Natural killer cell (primary cell): ENCODE measurements around the gene AXDND1. TPM values are rescaled to one million over a fixed set of nuclear protein-coding genes. Genes with fewer than 3 reads are reported as not detected.

Experiments used
- ATAC-seq, 3 donors: fragments of 150-1000 bp in 2 of 3; fragments of 200-7000 bp in 1 of 3; cut with Tn5 transposase; 1 replicate in 1 of 3; 2 replicates in 2 of 3; pipeline ENCODE4 v1.10.0; 2021; ENCODE audit warnings: mild to moderate bottlenecking in 2 of 3, moderate library complexity in 2 of 3
- DNase-seq, 2 donors: peaks; one replicate each; pipeline versions ENCODE4 v3.0.0 to v3.0.0-alpha.2; 2013 to 2021; ENCODE audit warnings: mixed read lengths in 1 of 2
- H3K27ac ChIP-seq: one replicate; pipeline ENCODE4 v1.5.1; 2013; ENCODE audit warnings: mild to moderate bottlenecking, low read length
- H3K27me3 ChIP-seq: one replicate; pipeline ENCODE4 v1.6.1; 2013; ENCODE audit warnings: low read length; ENCODE audit not compliant: control insufficient read depth, insufficient read depth
- H3K36me3 ChIP-seq: one replicate; pipeline ENCODE4 v1.6.1; 2013; ENCODE audit warnings: low read length; ENCODE audit not compliant: control insufficient read depth, insufficient read depth
- H3K4me1 ChIP-seq: one replicate; pipeline ENCODE4 v1.6.1; 2013; ENCODE audit warnings: low read length; ENCODE audit not compliant: control insufficient read depth, insufficient read depth
- H3K4me3 ChIP-seq: one replicate; pipeline ENCODE4 v1.5.1; 2013; ENCODE audit warnings: low read length
- H3K9me3 ChIP-seq: one replicate; pipeline ENCODE4 v1.6.1; 2013; ENCODE audit warnings: low read length; ENCODE audit not compliant: control insufficient read depth, insufficient read depth
- H3K27ac Mint-ChIP-seq, 2 donors: one replicate each; pipeline ENCODE4 v1.8.0; 2022; ENCODE audit warnings: mild to moderate bottlenecking in 2 of 2, mixed read lengths in 2 of 2, moderate library complexity in 1 of 2
- H3K27me3 Mint-ChIP-seq, 2 donors: one replicate each; pipeline ENCODE4 v1.8.0; 2022; ENCODE audit warnings: low read depth in 2 of 2, mixed read lengths in 2 of 2
- H3K36me3 Mint-ChIP-seq: one replicate; pipeline ENCODE4 v1.8.0; 2022; ENCODE audit warnings: mixed read lengths
- H3K4me1 Mint-ChIP-seq, 2 donors: one replicate each; pipeline ENCODE4 v1.8.0; 2022; ENCODE audit warnings: mixed read lengths in 2 of 2
- H3K4me3 Mint-ChIP-seq: one replicate; pipeline ENCODE4 v1.8.0; 2022; ENCODE audit warnings: mild to moderate bottlenecking, moderate library complexity, mixed read lengths
- H3K9me3 Mint-ChIP-seq, 2 donors: one replicate each; pipeline ENCODE4 v1.8.0; 2022; ENCODE audit warnings: mixed read lengths in 2 of 2
- CTCF ChIP-seq: fragments of 200-600 bp; IDR thresholded peaks from one replicate; pipeline ENCODE4 v1.8.0; 2022; ENCODE audit warnings: antibody characterized with exemption
- WGBS: methylation state at CpG from one replicate; pipeline ENCODE4 v1.1.7; 2013; ENCODE audit warnings: missing lambda C conversion rate; ENCODE audit not compliant: insufficient coverage; 5-methylcytosine and 5-hydroxymethylcytosine counted together
- intact Hi-C: fragments of 100-400 bp; cut with micrococcal nuclease; formaldehyde crosslinking; loops from one replicate; pipeline ENCODE4 v1.14.2; 2022
- total RNA-seq, 4 donors: library from RNA; stranded (reverse); fragments of 120-200 nt in 1 of 4; gene quantifications; one replicate each; pipeline versions ENCODE4 v1.2.3 to v1.2.4, GENCODE V29; 2013 to 2022

AXDND1 gene
- total RNA-seq, 3 donors from 2014 or later (not counting 1 experiment from before 2014, with no cell fraction given), result 0.78 to 2.0 (median 1.7) TPM

- H3K4me1 Mint-ChIP-seq, result no peaks in the 10 kb centered on the region
- no peak for ATAC-seq
- H3K36me3 Mint-ChIP-seq, result no peaks in the 10 kb centered on the region
- H3K36me3 ChIP-seq, result no peaks in the 10 kb centered on the region
- peaks cover 4 to 5% of the 10 kb centered on the region in 2 donors for H3K9me3 Mint-ChIP-seq
- TF ChIP-seq CTCF, result no peak
- no peak for DNase-seq
- no peaks in the 10 kb centered on the region for H3K4me1 ChIP-seq
- H3K9me3 ChIP-seq, result no peaks in the 10 kb centered on the region
- intact Hi-C loops, result no loop called here
- no peak overlapping the region for H3K27ac ChIP-seq
- H3K27ac Mint-ChIP-seq, result no peak overlapping the region
- WGBS, result no CpG with 5 or more reads among the region's 2 CpGs
- H3K27me3 ChIP-seq, result no peaks in the 10 kb centered on the region
- no peaks in the 10 kb centered on the region for H3K27me3 Mint-ChIP-seq
- no peak overlapping the region for H3K4me3 ChIP-seq
- H3K4me3 Mint-ChIP-seq, result no peak overlapping the region
These were observed 176.0 kb downstream of the AXDND1 start for GRCh38 chr1:179541774-179542173.

GRCh38 chr1:179545321-179545720 lies 179.6 kb downstream of the AXDND1 start:
- DNase-seq (no peak), ATAC-seq (no peak)
- intact Hi-C loops, result no loop called here
- Mint-ChIP-seq H3K27ac (no peak overlapping the region), H3K36me3 (no peaks in the 10 kb centered on the region), H3K4me1 (no peaks in the 10 kb centered on the region), H3K9me3 (no peaks in the 10 kb centered on the region), H3K27me3 (peaks cover 0 to 2% of the 10 kb centered on the region in 2 donors), H3K4me3 (no peak overlapping the region)
- 90% methylated on average over 3 of the region's 3 CpGs for WGBS
- no peaks in the 10 kb centered on the region for H3K27me3 ChIP-seq
- no peaks in the 10 kb centered on the region for H3K36me3 ChIP-seq
- no peak overlapping the region for H3K4me3 ChIP-seq
- H3K27ac ChIP-seq, result no peak overlapping the region
- H3K4me1 ChIP-seq, result no peaks in the 10 kb centered on the region
- no peaks in the 10 kb centered on the region for H3K9me3 ChIP-seq
- TF ChIP-seq CTCF, result no peak

DNA sequence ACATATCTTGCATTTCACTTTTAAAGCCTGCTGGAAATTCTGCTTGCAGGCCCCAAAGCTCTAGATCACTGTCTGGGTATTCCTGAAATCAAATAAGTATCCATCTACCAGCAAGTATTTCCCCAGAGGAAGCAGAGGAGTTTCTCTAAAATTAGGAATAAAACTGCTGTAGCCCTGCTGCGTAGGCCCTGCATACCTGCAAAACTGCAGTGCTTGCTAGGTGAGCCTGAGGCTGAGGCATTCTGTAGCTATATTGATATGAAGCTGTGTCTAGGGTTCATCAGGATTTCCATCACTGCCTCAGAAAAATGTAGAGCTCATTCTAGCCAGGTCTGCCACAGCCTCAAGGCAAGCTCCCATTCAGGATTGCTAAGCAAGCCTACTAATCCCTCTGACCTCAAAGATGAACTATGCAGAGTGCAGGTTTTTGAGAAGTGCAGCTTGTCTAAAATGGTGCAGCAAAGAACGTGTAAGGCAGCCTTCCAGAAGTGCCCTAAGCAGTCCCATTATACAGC lies 181.3 kb downstream of the AXDND1 start:
- intact Hi-C loops, result no loop called here
- H3K4me3 Mint-ChIP-seq, result no peak overlapping the region
- H3K27ac ChIP-seq, result no peak overlapping the region
- H3K4me1 ChIP-seq, result no peaks in the 10 kb centered on the region
- H3K9me3 Mint-ChIP-seq, result no peaks in the 10 kb centered on the region
- no peak overlapping the region for H3K4me3 ChIP-seq
- DNase-seq, result no peak
- no peaks in the 10 kb centered on the region for H3K4me1 Mint-ChIP-seq
- no peaks in the 10 kb centered on the region for H3K27me3 ChIP-seq
- peaks cover 0 to 4% of the 10 kb centered on the region in 2 donors for H3K27me3 Mint-ChIP-seq
- TF ChIP-seq CTCF, result no peak
- H3K27ac Mint-ChIP-seq, result no peak overlapping the region
- H3K36me3 ChIP-seq, result no peaks in the 10 kb centered on the region
- no peaks in the 10 kb centered on the region for H3K9me3 ChIP-seq
- WGBS, result 64% methylated on average over 2 of the region's 2 CpGs
- no peak for ATAC-seq
- H3K36me3 Mint-ChIP-seq, result no peaks in the 10 kb centered on the region

- H3K4me1 Mint-ChIP-seq, result no peaks in the 10 kb centered on the region
- no peak for DNase-seq
- no peaks in the 10 kb centered on the region for H3K9me3 ChIP-seq
- no peaks in the 10 kb centered on the region for H3K4me1 ChIP-seq
- ATAC-seq, result no peak
- no peaks in the 10 kb centered on the region for H3K27me3 ChIP-seq
- H3K27ac Mint-ChIP-seq, result no peak overlapping the region
- no peak overlapping the region for H3K4me3 Mint-ChIP-seq
- no peak overlapping the region for H3K27ac ChIP-seq
- H3K9me3 Mint-ChIP-seq, result no peaks in the 10 kb centered on the region
- H3K36me3 ChIP-seq, result no peaks in the 10 kb centered on the region
- peaks cover 0 to 4% of the 10 kb centered on the region in 2 donors for H3K27me3 Mint-ChIP-seq
- TF ChIP-seq CTCF, result no peak
- no peak overlapping the region for H3K4me3 ChIP-seq
- WGBS, result 50% methylated on average over 3 of the region's 3 CpGs
- no peaks in the 10 kb centered on the region for H3K36me3 Mint-ChIP-seq
- intact Hi-C loops, result no loop called here
These were observed 183.0 kb downstream of the AXDND1 start for GRCh38 chr1:179548666-179549367.
